ENCODE data around the gene TMEM11. TPM values are rescaled to one million over a fixed set of nuclear protein-coding genes. Genes with fewer than 3 reads are reported as not detected.

The TMEM11 gene
- total RNA-seq, 1 donor from 2014 or later = 31.6 TPM

Other genes starting within 250 kb of the TMEM11 start
- 243 and 266 TPM in 2 replicates for gene USP22, start 171.2 kb downstream of the TMEM11 start, total RNA-seq
- 15.5 and 17.2 TPM in 2 replicates for gene DHRS7B, start 87.2 kb downstream of the TMEM11 start, total RNA-seq
- 7.1 and 7.9 TPM in 2 replicates for gene NATD1, start 39.2 kb upstream of the TMEM11 start, total RNA-seq
- gene MAP2K3, start 70.5 kb upstream of the TMEM11 start, total RNA-seq = 35.5 and 44.3 TPM in 2 replicates
- 1.2 and 1.3 TPM in 2 replicates for gene KCNJ12, start 162.2 kb upstream of the TMEM11 start, total RNA-seq